Measurements from ENCODE around the gene PCOLCE2. TPM values are rescaled to one million over a fixed set of nuclear protein-coding genes. Genes with fewer than 3 reads are reported as not detected.

Gene PCOLCE2
- total RNA-seq, 4 donors from 2014 or later: 5.3 to 27.4 (median 9.1) TPM

DNA sequence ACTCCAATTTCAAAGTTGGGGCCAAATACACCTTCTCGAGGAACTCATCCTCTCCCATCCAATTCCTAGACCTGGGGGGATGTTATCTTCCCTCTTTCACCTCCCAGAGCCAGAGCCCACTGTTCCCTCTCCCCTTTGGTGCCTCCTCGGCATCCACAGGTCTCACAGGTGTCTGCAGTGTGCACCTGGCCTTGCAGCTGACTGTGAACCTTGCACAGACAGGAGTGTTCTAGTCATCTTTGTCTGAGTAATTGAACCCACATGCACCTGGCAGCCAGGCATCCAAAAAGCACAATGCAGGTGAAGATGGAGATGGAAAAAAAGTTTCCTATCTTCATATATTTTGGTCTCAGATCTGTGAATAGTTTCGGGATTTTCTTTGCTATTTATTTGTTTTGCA, 30.8 kb downstream of the PCOLCE2 start:
- intact Hi-C loops (cut with DNase I; ENCODE audit: low total_unique reads): no loop called here
- Histone ChIP-seq H3K27me3 (no peaks in the 10 kb centered on the region), H3K4me3 (no peak overlapping the region), H3K9me3 (no peaks in the 10 kb centered on the region), H3K4me1 (peaks cover 0 to 6% of the 10 kb centered on the region in 2 donors), H3K27ac (no peak overlapping the region), H3K36me3 (no peaks in the 10 kb centered on the region)
- TF ChIP-seq, protein P1, sequence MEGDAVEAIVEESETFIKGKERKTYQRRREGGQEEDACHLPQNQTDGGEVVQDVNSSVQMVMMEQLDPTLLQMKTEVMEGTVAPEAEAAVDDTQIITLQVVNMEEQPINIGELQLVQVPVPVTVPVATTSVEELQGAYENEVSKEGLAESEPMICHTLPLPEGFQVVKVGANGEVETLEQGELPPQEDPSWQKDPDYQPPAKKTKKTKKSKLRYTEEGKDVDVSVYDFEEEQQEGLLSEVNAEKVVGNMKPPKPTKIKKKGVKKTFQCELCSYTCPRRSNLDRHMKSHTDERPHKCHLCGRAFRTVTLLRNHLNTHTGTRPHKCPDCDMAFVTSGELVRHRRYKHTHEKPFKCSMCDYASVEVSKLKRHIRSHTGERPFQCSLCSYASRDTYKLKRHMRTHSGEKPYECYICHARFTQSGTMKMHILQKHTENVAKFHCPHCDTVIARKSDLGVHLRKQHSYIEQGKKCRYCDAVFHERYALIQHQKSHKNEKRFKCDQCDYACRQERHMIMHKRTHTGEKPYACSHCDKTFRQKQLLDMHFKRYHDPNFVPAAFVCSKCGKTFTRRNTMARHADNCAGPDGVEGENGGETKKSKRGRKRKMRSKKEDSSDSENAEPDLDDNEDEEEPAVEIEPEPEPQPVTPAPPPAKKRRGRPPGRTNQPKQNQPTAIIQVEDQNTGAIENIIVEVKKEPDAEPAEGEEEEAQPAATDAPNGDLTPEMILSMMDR (IDR thresholded peaks at IDR 0.05): no peak
- TF ChIP-seq POLR2A (IDR thresholded peaks at IDR 0.05): no peak
- DNase-seq: no peak

DNA sequence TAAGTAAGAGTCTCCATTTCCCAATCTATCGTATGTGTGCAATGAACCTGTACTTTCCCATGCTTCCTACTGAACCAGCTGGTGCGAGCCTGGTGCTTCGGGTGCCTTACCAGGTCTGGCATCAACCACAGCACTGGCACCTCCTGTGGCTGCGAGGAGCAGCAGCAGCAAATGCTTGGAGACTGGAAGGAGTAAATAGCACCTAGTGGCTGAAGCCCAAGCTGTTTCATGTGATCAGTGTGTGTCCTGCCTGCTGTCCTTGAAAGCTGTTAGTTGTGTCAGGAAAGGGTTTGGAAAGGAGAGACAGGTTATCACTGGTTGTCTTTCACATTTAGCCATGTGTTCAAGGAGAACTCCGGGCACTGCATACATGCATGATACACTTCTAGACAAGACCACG, 31.8 kb downstream of the PCOLCE2 start:
- H3K27ac ChIP-seq: no peak overlapping the region
- H3K4me3 ChIP-seq: no peak overlapping the region
- H3K9me3 ChIP-seq: no peaks in the 10 kb centered on the region
- no peak for DNase-seq
- H3K4me1 ChIP-seq: peaks cover 0 to 6% of the 10 kb centered on the region in 2 donors
- no peaks in the 10 kb centered on the region for H3K36me3 ChIP-seq
- intact Hi-C loops (cut with DNase I; ENCODE audit: low total_unique reads): no loop called here
- H3K27me3 ChIP-seq: no peaks in the 10 kb centered on the region
- TF ChIP-seq, protein P1 (IDR thresholded peaks at IDR 0.05): no peak
- no peak for TF ChIP-seq POLR2A (IDR thresholded peaks at IDR 0.05)

DNA sequence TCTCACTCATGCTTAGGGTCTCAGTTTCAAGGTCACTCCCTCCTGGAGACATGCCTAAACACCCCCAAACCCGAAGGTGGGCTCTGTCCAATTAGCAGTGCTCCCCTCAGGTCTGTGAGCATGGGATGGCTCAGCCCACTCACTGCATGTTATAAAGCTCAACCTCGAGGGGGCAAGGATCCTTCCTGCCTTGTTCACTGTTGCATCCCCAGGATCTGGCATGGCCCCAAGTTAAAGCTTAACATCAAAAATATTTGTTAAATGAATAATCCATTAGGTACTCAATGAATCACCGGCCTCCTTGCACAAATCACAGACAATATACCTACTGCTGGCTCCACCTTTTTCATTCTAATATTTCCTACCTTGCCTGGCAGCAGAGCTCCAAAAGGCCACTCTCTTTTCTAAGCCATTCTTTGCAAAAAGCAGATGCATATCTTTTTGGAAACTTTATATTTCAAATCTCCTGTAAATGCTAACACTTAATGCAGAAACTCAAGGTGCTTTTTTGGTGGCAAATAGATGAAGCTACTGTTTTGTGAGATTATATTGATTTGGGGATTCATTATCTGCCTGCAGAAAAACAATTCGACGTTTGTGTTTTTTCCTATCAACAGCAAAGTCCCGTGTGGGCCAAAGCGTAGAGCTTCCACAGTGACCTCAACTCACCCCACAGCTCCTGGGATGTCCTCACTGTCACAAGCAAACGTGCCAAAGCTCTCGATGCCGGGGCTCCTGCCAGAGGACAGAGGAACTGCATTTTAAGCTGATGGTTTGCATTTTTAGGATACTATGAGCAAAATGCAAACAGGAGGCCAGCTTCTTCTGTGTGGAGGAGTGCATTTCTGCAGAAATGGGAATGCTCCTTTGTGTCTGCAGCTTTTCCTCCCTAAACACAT, 35.4 kb downstream of the PCOLCE2 start:
- Histone ChIP-seq H3K4me1 (peaks cover 0 to 6% of the 10 kb centered on the region in 2 donors), H3K27ac (no peak overlapping the region), H3K9me3 (no peaks in the 10 kb centered on the region), H3K27me3 (no peaks in the 10 kb centered on the region), H3K36me3 (no peaks in the 10 kb centered on the region), H3K4me3 (no peak overlapping the region)
- intact Hi-C loops (cut with DNase I; ENCODE audit: low total_unique reads): no loop called here
- TF ChIP-seq, protein P1 (IDR thresholded peaks at IDR 0.05): no peak
- no peak for TF ChIP-seq POLR2A (IDR thresholded peaks at IDR 0.05)
- DNase-seq: no peak

DNA sequence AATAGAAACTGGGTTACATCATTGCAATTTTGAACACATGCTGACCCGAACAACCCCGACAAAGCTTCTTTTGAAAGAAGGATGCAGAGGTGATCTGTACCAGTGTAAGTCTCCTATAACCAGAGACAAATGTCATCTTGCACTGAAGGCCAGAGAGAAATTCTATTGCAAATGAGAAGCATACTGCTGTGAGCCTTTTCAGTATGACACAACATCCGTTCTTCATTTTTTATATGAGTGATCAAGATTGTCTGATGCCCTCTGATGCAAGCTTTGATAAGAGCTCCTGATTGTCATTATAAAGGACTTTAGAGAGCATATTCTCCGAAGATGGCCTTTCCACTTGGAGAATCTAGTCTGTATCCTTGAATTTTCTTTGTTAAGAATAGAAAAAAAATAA, 36.9 kb downstream of the PCOLCE2 start:
- Histone ChIP-seq H3K27me3 (no peaks in the 10 kb centered on the region), H3K4me3 (no peak overlapping the region), H3K9me3 (no peaks in the 10 kb centered on the region), H3K36me3 (no peaks in the 10 kb centered on the region), H3K4me1 (peaks cover 0 to 6% of the 10 kb centered on the region in 2 donors), H3K27ac (no peak overlapping the region)
- intact Hi-C loops (cut with DNase I; ENCODE audit: low total_unique reads): no loop called here
- DNase-seq: no peak
- no peak for TF ChIP-seq POLR2A (IDR thresholded peaks at IDR 0.05)
- TF ChIP-seq, protein P1 (IDR thresholded peaks at IDR 0.05): no peak

DNA sequence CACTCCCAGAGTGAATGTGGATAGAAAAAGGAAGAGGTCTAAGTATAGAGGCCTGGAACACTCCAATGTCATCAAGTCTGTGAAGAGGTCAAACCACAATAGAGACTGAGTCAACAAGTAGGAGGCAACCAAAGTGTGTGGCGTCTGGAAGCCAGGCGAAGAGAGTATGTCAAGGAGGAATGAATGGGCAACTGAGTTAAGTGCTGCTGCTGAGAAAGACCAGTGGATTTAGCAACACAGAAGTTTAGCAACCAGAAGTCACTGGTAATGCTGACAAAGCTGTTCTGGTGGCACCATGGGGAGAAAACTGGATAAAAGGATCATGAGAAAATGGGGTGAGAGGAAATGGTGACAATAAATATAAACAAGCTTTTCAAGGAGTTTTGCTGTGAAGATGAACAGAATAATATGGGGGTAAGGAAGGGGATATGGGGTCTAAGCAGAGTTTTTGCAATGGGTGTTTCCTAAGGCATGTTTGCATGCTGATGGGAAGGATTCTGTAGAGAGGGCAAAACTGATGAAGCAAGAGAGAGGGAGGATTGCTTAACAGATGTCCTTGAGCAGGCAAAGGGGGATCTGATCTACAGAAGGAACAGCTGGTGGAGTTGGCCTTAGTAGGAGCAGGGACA, 38.4 kb downstream of the PCOLCE2 start:
- Histone ChIP-seq H3K36me3 (no peaks in the 10 kb centered on the region), H3K4me1 (peaks cover 0 to 6% of the 10 kb centered on the region in 2 donors), H3K27ac (no peak overlapping the region), H3K9me3 (no peaks in the 10 kb centered on the region), H3K4me3 (no peak overlapping the region), H3K27me3 (no peaks in the 10 kb centered on the region)
- no peak for DNase-seq
- intact Hi-C loops (cut with DNase I; ENCODE audit: low total_unique reads): no loop called here
- TF ChIP-seq, protein P1 (IDR thresholded peaks at IDR 0.05): no peak
- TF ChIP-seq POLR2A (IDR thresholded peaks at IDR 0.05): no peak

Measured in uterus (tissue), 4 donors.